ENCODE results near the gene AASS.

Gene AASS

GRCh38 chr7:122063146-122063545 lies 80.9 kb downstream of the AASS start:
- TF ChIP-seq POLR2A (IDR thresholded peaks at IDR 0.05; ENCODE audit: low read depth, low read length) (no peak), POU2F2 (IDR thresholded peaks at IDR 0.05; ENCODE audit: low read depth, low read length) (no peak), SPI1 (IDR thresholded peaks at IDR 0.05; ENCODE audit: low read depth, low read length) (no peak), PAX5 (IDR thresholded peaks at IDR 0.05; ENCODE audit: insufficient read depth, low read length, severe bottlenecking) (no peak), POLR2AphosphoS5 (IDR thresholded peaks at IDR 0.05; ENCODE audit: low read depth, low read length) (no peak), TAF1 (IDR thresholded peaks at IDR 0.05; ENCODE audit: low read depth, low read length) (no peak)
- FAIRE-seq (no peak), DNase-seq (ENCODE audit: insufficient read length, low spot score) (no peak)

- DNase-seq (ENCODE audit: insufficient read length, low spot score), result no peak
- no peak for FAIRE-seq
- no peak for TF ChIP-seq POU2F2 (IDR thresholded peaks at IDR 0.05; ENCODE audit: low read depth, low read length)
Observed at GRCh38 chr7:122059542-122059941, 84.5 kb downstream of the AASS start.

- no peak for DNase-seq (ENCODE audit: insufficient read length, low spot score)
- TF ChIP-seq PAX5 (IDR thresholded peaks at IDR 0.05; ENCODE audit: insufficient read depth, low read length, severe bottlenecking) (no peak), TAF1 (IDR thresholded peaks at IDR 0.05; ENCODE audit: low read depth, low read length) (no peak), POLR2AphosphoS5 (IDR thresholded peaks at IDR 0.05; ENCODE audit: low read depth, low read length) (no peak), POU2F2 (IDR thresholded peaks at IDR 0.05; ENCODE audit: low read depth, low read length) (no peak), POLR2A (IDR thresholded peaks at IDR 0.05; ENCODE audit: low read depth, low read length) (no peak), SPI1 (IDR thresholded peaks at IDR 0.05; ENCODE audit: low read depth, low read length) (no peak)
- no peak for FAIRE-seq
Observed at GRCh38 chr7:122056977-122057376, 87.1 kb downstream of the AASS start.

GRCh38 chr7:122055073-122055472 lies 89.0 kb downstream of the AASS start:
- FAIRE-seq, result no peak
- DNase-seq (ENCODE audit: insufficient read length, low spot score), result no peak
- TF ChIP-seq TAF1 (IDR thresholded peaks at IDR 0.05; ENCODE audit: low read depth, low read length) (no peak), SPI1 (IDR thresholded peaks at IDR 0.05; ENCODE audit: low read depth, low read length) (no peak), POLR2A (IDR thresholded peaks at IDR 0.05; ENCODE audit: low read depth, low read length) (no peak), PAX5 (IDR thresholded peaks at IDR 0.05; ENCODE audit: insufficient read depth, low read length, severe bottlenecking) (no peak), POLR2AphosphoS5 (IDR thresholded peaks at IDR 0.05; ENCODE audit: low read depth, low read length) (no peak), POU2F2 (IDR thresholded peaks at IDR 0.05; ENCODE audit: low read depth, low read length) (no peak)

- FAIRE-seq (no peak), DNase-seq (ENCODE audit: insufficient read length, low spot score) (no peak)
- TF ChIP-seq POLR2A (IDR thresholded peaks at IDR 0.05; ENCODE audit: low read depth, low read length) (no peak), SPI1 (IDR thresholded peaks at IDR 0.05; ENCODE audit: low read depth, low read length) (no peak), PAX5 (IDR thresholded peaks at IDR 0.05; ENCODE audit: insufficient read depth, low read length, severe bottlenecking) (no peak), POLR2AphosphoS5 (IDR thresholded peaks at IDR 0.05; ENCODE audit: low read depth, low read length) (no peak), TAF1 (IDR thresholded peaks at IDR 0.05; ENCODE audit: low read depth, low read length) (no peak), POU2F2 (IDR thresholded peaks at IDR 0.05; ENCODE audit: low read depth, low read length) (no peak)
Observed at GRCh38 chr7:122054393-122054792, 89.7 kb downstream of the AASS start.

GRCh38 chr7:122046402-122046801 lies 97.6 kb downstream of the AASS start:
- no peak for FAIRE-seq
- no peak for DNase-seq (ENCODE audit: insufficient read length, low spot score)
- TF ChIP-seq TAF1 (IDR thresholded peaks at IDR 0.05; ENCODE audit: low read depth, low read length) (no peak), POU2F2 (IDR thresholded peaks at IDR 0.05; ENCODE audit: low read depth, low read length) (no peak), POLR2AphosphoS5 (IDR thresholded peaks at IDR 0.05; ENCODE audit: low read depth, low read length) (no peak), PAX5 (IDR thresholded peaks at IDR 0.05; ENCODE audit: insufficient read depth, low read length, severe bottlenecking) (no peak), POLR2A (IDR thresholded peaks at IDR 0.05; ENCODE audit: low read depth, low read length) (no peak), SPI1 (IDR thresholded peaks at IDR 0.05; ENCODE audit: low read depth, low read length) (no peak)

GRCh38 chr7:122040147-122040546 lies 103.9 kb downstream of the AASS start:
- FAIRE-seq, result no peak
- no peak for DNase-seq (ENCODE audit: insufficient read length, low spot score)
- TF ChIP-seq TAF1 (IDR thresholded peaks at IDR 0.05; ENCODE audit: low read depth, low read length), result no peak
- TF ChIP-seq POLR2AphosphoS5 (IDR thresholded peaks at IDR 0.05; ENCODE audit: low read depth, low read length), result no peak
- TF ChIP-seq PAX5 (IDR thresholded peaks at IDR 0.05; ENCODE audit: insufficient read depth, low read length, severe bottlenecking), result no peak
- TF ChIP-seq SPI1 (IDR thresholded peaks at IDR 0.05; ENCODE audit: low read depth, low read length), result no peak
- no peak for TF ChIP-seq POU2F2 (IDR thresholded peaks at IDR 0.05; ENCODE audit: low read depth, low read length)
- TF ChIP-seq POLR2A (IDR thresholded peaks at IDR 0.05; ENCODE audit: low read depth, low read length), result no peak

- DNase-seq (ENCODE audit: insufficient read length, low spot score) (no peak), FAIRE-seq (no peak)
- TF ChIP-seq SPI1 (IDR thresholded peaks at IDR 0.05; ENCODE audit: low read depth, low read length) (no peak), TAF1 (IDR thresholded peaks at IDR 0.05; ENCODE audit: low read depth, low read length) (no peak), POU2F2 (IDR thresholded peaks at IDR 0.05; ENCODE audit: low read depth, low read length) (no peak), POLR2A (IDR thresholded peaks at IDR 0.05; ENCODE audit: low read depth, low read length) (no peak), PAX5 (IDR thresholded peaks at IDR 0.05; ENCODE audit: insufficient read depth, low read length, severe bottlenecking) (no peak), POLR2AphosphoS5 (IDR thresholded peaks at IDR 0.05; ENCODE audit: low read depth, low read length) (no peak)
Observed at GRCh38 chr7:122038904-122039303, 105.1 kb downstream of the AASS start.

- FAIRE-seq, result no peak
- TF ChIP-seq POU2F2 (IDR thresholded peaks at IDR 0.05; ENCODE audit: low read depth, low read length), result no peak
- no peak for TF ChIP-seq TAF1 (IDR thresholded peaks at IDR 0.05; ENCODE audit: low read depth, low read length)
- no peak for TF ChIP-seq SPI1 (IDR thresholded peaks at IDR 0.05; ENCODE audit: low read depth, low read length)
- no peak for TF ChIP-seq PAX5 (IDR thresholded peaks at IDR 0.05; ENCODE audit: insufficient read depth, low read length, severe bottlenecking)
- no peak for TF ChIP-seq POLR2A (IDR thresholded peaks at IDR 0.05; ENCODE audit: low read depth, low read length)
- TF ChIP-seq POLR2AphosphoS5 (IDR thresholded peaks at IDR 0.05; ENCODE audit: low read depth, low read length), result no peak
Observed at GRCh38 chr7:122038134-122038533, 105.9 kb downstream of the AASS start.

GRCh38 chr7:122035876-122036275 lies 108.2 kb downstream of the AASS start:
- DNase-seq (ENCODE audit: insufficient read length, low spot score), result no peak
- FAIRE-seq, result no peak
- TF ChIP-seq SPI1 (IDR thresholded peaks at IDR 0.05; ENCODE audit: low read depth, low read length), result no peak
- TF ChIP-seq POLR2AphosphoS5 (IDR thresholded peaks at IDR 0.05; ENCODE audit: low read depth, low read length), result no peak
- no peak for TF ChIP-seq POU2F2 (IDR thresholded peaks at IDR 0.05; ENCODE audit: low read depth, low read length)
- no peak for TF ChIP-seq PAX5 (IDR thresholded peaks at IDR 0.05; ENCODE audit: insufficient read depth, low read length, severe bottlenecking)
- no peak for TF ChIP-seq TAF1 (IDR thresholded peaks at IDR 0.05; ENCODE audit: low read depth, low read length)
- TF ChIP-seq POLR2A (IDR thresholded peaks at IDR 0.05; ENCODE audit: low read depth, low read length), result no peak

More at GRCh38 chr7:122038134-122038533, 105.9 kb downstream of the AASS start:
- no peak for DNase-seq (ENCODE audit: insufficient read length, low spot score)

All from GM12891 (cell line).